ENCODE measurements around the gene OLR1.

GRCh38 chr12:10189653-10190052, 17.7 kb upstream of the OLR1 start:
- TF ChIP-seq CTCF (IDR thresholded peaks at IDR 0.05) (no peak), POLR2AphosphoS5 (IDR thresholded peaks at IDR 0.05) (peak; percentile 19 to 49), EP300 (IDR thresholded peaks at IDR 0.05) (no peak), POLR2A (IDR thresholded peaks at IDR 0.05; ENCODE audit: low read depth) (no peak)

Data from esophagus muscularis mucosa (tissue), 4 donors.